Neural crest cell (in vitro differentiated cells): Measurements from ENCODE around the gene KRTAP5-1. TPM values are rescaled to one million over a fixed set of nuclear protein-coding genes. Genes with fewer than 3 reads are reported as not detected.

Experiments used
- DNase-seq: peaks from one replicate; pipeline ENCODE4 v3.0.0; 2021; ENCODE audit warnings: low read depth, mixed read lengths, low spot score
- H3K27ac Mint-ChIP-seq: one replicate; pipeline ENCODE4 v1.8.0; 2021; ENCODE audit warnings: mild to moderate bottlenecking, mixed read lengths; ENCODE audit not compliant: unreplicated experiment
- H3K27me3 Mint-ChIP-seq: 2 replicates; pipeline ENCODE4 v1.8.0; 2021; ENCODE audit warnings: low read depth, mild to moderate bottlenecking, mixed read lengths
- H3K36me3 Mint-ChIP-seq: 2 replicates; pipeline ENCODE4 v1.8.0; 2021; ENCODE audit warnings: low read depth, mild to moderate bottlenecking, mixed read lengths
- H3K4me1 Mint-ChIP-seq: 2 replicates; pipeline ENCODE4 v1.8.0; 2021; ENCODE audit warnings: mixed read lengths
- H3K4me3 Mint-ChIP-seq: one replicate; pipeline ENCODE4 v1.8.0; 2021; ENCODE audit warnings: mild to moderate bottlenecking, mixed read lengths
- H3K9me3 Mint-ChIP-seq: 2 replicates; pipeline ENCODE4 v1.8.0; 2021; ENCODE audit warnings: mixed read lengths
- total RNA-seq: library from RNA; stranded (reverse); gene quantifications from 2 replicates; pipeline ENCODE4 v1.2.1, GENCODE V29; 2021
- TF ChIP-seq, protein P1 (sequence below): fragments of 200-600 bp; sonication (generic); conservative IDR thresholded peaks from 2 replicates; pipeline ENCODE4 v1.5.0; 2021; ENCODE audit warnings: antibody characterized with exemption, mild to moderate bottlenecking

KRTAP5-1 gene
- total RNA-seq, 1 donor from 2014 or later: not detected

DNA sequence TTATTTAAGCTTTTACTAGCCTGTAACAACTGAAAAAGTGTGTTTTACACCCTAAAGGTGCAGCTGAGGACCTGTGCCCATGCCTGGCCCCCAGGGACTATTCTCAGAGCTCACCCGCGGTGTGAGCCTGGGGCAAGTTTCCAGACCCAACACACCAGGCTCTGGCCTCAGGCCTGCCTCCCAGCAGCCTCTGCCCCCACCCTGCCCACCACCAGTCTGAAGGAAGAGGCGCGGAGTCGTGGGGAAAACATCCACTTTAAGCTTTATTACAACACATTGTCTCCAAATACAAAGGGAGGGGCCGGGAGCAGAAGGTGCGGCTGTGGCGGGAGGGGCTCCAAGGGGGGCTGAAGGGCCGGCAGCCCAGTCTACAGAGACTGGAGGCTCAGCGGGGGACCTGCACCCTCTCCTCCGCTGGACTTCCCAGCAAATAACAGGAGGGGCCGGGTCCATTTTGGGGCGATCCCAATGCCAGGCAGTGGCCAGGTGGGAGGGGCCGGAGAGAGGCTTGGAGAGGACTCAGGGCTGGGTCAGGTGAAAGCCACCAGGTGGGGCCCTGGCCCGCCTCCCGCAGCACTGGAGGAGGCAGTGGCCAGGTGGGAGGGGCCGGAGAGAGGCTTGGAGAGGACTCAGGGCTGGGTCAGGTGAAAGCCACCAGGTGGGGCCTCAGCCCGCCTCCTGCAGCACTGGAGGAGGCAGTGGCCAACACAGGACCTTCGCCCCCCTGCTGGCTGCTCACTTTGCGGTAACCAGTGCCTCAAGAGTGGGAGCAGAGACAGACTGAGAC is 31.1 kb downstream of the KRTAP5-1 start:
- Mint-ChIP-seq H3K36me3 (no peaks in the 10 kb centered on the region), H3K4me3 (no peak overlapping the region), H3K4me1 (peaks cover 5% of the 10 kb centered on the region), H3K27ac (no peak overlapping the region), H3K27me3 (peaks cover 34% of the 10 kb centered on the region), H3K9me3 (no peaks in the 10 kb centered on the region)
- no peak for DNase-seq
- TF ChIP-seq, protein P1, sequence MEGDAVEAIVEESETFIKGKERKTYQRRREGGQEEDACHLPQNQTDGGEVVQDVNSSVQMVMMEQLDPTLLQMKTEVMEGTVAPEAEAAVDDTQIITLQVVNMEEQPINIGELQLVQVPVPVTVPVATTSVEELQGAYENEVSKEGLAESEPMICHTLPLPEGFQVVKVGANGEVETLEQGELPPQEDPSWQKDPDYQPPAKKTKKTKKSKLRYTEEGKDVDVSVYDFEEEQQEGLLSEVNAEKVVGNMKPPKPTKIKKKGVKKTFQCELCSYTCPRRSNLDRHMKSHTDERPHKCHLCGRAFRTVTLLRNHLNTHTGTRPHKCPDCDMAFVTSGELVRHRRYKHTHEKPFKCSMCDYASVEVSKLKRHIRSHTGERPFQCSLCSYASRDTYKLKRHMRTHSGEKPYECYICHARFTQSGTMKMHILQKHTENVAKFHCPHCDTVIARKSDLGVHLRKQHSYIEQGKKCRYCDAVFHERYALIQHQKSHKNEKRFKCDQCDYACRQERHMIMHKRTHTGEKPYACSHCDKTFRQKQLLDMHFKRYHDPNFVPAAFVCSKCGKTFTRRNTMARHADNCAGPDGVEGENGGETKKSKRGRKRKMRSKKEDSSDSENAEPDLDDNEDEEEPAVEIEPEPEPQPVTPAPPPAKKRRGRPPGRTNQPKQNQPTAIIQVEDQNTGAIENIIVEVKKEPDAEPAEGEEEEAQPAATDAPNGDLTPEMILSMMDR: no peak

DNA sequence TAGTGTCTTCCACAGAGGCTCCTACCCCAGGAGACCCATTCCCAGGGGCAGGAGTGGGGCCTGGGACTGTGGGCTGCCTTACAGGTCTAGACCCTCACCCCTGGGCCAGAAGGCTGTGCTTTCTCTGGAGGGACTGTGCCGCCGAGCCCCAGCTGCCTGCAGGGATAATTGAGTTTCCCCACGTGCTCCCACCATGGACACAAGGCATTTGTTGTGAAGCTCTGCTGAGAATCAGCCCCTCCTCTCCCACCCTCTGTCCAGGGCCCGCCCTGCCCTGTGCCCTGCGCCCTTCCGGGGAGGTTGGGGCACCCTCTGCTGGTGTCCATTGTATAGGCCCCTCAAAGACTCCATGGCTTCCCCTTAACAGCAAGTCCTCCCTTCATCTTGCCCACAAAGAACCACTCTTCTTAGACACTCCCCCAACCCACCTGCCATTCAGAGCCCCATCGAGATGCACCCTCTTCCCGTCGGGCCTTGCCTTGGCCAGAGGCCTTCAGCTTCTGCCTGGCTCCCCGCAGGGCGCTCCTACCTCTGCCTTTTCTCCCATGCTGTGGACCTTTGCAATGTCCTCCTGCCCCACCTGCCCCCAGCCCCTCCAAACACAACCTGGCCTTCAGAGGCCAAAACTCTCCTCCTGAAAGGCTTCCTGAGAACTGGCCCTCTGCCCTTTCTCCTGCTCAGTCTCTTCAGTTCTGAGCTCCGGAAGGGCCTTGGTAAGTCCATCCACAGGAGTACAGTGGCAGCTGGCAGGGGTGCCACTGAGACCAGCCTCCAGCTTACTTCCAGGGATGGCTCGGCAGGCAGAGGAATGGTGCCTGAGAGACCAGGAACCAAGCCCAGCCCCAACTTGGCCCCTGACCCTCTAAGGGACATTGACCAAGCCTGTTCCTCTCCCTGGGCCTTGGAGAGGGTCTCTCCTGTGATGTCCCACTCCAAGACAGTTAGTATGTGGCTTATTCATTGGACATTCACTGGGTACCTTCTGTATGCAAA is 35.4 kb downstream of the KRTAP5-1 start:
- peaks cover 62% of the 10 kb centered on the region for H3K27me3 Mint-ChIP-seq
- no peaks in the 10 kb centered on the region for H3K9me3 Mint-ChIP-seq
- no peak overlapping the region for H3K27ac Mint-ChIP-seq
- TF ChIP-seq, protein P1: no peak
- H3K36me3 Mint-ChIP-seq: no peaks in the 10 kb centered on the region
- H3K4me3 Mint-ChIP-seq: peak overlapping the region; percentile 16
- DNase-seq: no peak
- H3K4me1 Mint-ChIP-seq: peaks cover 5% of the 10 kb centered on the region

DNA sequence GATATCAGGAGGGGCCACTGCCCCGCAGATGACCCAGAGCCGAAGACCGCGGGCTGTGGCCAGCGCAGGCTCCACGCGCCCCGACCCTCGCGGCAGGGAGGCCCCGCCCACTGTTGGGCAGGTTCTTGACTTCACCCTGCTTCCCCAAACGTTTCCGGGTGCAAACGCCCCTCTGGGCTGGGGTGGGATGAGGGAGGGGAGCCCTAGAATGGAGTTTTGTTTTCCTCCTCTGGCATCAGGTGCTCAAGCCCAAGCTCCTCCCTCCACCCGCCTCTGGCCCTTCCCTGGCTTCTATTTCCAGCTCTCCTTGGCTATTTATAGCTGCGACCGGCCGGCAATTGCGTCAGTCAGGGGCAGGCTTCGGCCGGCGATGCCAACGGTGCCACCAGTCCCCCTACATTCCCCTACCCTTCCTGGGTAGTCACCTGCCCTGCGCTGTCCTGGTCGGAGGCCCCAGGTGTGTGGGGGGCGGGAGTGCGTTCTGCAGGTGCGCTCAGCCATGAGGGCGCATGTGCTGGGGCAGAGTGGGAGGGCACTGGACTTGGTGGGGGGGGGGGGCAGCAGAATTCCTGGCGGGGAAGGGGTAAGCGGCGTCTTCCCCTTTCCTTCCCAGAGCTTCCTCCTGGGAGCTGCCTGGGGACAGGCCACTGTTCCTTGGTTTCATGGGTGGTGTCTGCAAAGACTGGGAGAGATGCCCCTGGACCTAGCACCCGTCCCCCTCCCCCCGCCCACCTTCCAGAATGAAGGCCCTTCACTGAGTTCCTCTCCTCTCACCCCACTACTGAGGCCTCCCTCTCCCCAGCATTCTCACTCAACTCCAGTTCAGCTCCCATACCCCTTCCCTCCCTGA is 36.6 kb downstream of the KRTAP5-1 start:
- Mint-ChIP-seq H3K36me3 (no peaks in the 10 kb centered on the region), H3K4me3 (peak overlapping the region; percentile 34), H3K27me3 (peaks cover 63% of the 10 kb centered on the region), H3K27ac (no peak overlapping the region), H3K9me3 (no peaks in the 10 kb centered on the region), H3K4me1 (peaks cover 5% of the 10 kb centered on the region)
- TF ChIP-seq, protein P1: no peak
- no peak for DNase-seq

DNA sequence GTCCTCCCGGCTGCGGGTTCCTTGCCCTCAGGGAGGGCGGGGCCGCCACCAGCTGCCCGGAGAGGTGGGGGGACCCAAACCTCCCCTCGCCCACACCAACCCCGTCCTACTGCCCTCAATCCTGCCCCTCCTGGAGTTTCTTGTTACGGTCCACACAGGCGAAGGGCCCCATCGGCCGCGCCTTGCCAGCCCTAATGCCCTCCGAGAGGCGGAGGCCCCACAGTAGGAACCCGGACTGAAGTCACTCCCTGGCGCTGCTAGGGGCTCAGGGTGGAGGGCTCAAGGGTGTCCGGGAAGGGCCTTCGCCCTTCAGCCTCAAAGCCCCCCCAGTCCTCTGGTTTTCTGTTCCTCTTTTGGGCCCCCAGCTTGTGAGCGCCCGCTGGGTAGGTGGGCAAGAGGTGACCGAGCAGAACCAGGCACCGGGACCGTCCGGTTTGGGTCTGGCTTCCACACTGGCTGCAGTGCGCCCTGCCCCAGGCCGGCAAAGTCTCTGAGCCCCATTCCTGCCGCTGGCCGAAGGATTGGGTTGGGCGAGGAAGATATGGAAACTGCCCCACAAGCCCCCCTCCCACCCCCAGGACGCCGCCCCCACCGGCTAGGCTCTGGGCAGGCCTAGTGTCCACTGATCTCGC is 37.5 kb downstream of the KRTAP5-1 start:
- Mint-ChIP-seq H3K27ac (no peak overlapping the region), H3K4me3 (no peak overlapping the region), H3K4me1 (peaks cover 5% of the 10 kb centered on the region), H3K27me3 (peaks cover 60% of the 10 kb centered on the region), H3K36me3 (no peaks in the 10 kb centered on the region), H3K9me3 (no peaks in the 10 kb centered on the region)
- TF ChIP-seq, protein P1: no peak
- DNase-seq: no peak
